ENCODE measurements around the gene C10orf120.

The C10orf120 gene

GRCh38 chr10:122658356-122659049 is 41.1 kb downstream of the C10orf120 start:
- peak; percentile 7 for DNase-seq

GRCh38 chr10:122657729-122658128 is 41.9 kb downstream of the C10orf120 start:
- peak; percentile 11 for DNase-seq

GRCh38 chr10:122657255-122657654 is 42.4 kb downstream of the C10orf120 start:
- DNase-seq: peak; percentile 4

- peak; percentile 2 for DNase-seq
Measured at GRCh38 chr10:122656741-122657140, 42.9 kb downstream of the C10orf120 start.

- peak; percentile 12 for DNase-seq
Measured at GRCh38 chr10:122656308-122656705, 43.3 kb downstream of the C10orf120 start.

GRCh38 chr10:122655524-122656307 is 43.9 kb downstream of the C10orf120 start:
- no peak for DNase-seq

GRCh38 chr10:122650331-122650730 is 49.3 kb downstream of the C10orf120 start:
- no peak for DNase-seq

- peak; percentile 3 for DNase-seq
Measured at GRCh38 chr10:122649903-122650302, 49.7 kb downstream of the C10orf120 start.

- DNase-seq: peak; percentile 35
Measured at GRCh38 chr10:122648599-122649428, 50.8 kb downstream of the C10orf120 start.

Data from femur (tissue), 1 donor.